Measurements from ENCODE around the gene NCKAP5.

Gene NCKAP5

GRCh38 chr2:132627536-132627935 lies 940.7 kb downstream of the NCKAP5 start:
- no peak for DNase-seq (ENCODE audit: low read depth in 2 of 2)

GRCh38 chr2:132623096-132623839 lies 945.0 kb downstream of the NCKAP5 start:
- no peak for DNase-seq (ENCODE audit: low read depth in 2 of 2)

Data from stimulated activated CD4-positive, alpha-beta T cell treated with anti-CD3 and anti-CD28 coated beads, Interleukin-4, amount 100 ng/mL, for 48 hours (primary cell).